Stimulated activated CD4-positive, alpha-beta T cell treated with anti-CD3 and anti-CD28 coated beads, Interleukin-4, amount 100 ng/mL, for 4 hours (primary cell): ENCODE measurements around the gene WSCD1.

Experiments used
- DNase-seq, 2 experiments: peaks; one replicate each; pipeline ENCODE4 v3.0.0-alpha.2; 2020

Gene WSCD1

GRCh38 chr17:6061290-6061689 lies 8.9 kb upstream of the WSCD1 start:
- DNase-seq: no peak

GRCh38 chr17:6064868-6065267 lies 5.3 kb upstream of the WSCD1 start:
- DNase-seq: no peak

GRCh38 chr17:6065351-6065750 lies 4.8 kb upstream of the WSCD1 start:
- no peak for DNase-seq

DNA sequence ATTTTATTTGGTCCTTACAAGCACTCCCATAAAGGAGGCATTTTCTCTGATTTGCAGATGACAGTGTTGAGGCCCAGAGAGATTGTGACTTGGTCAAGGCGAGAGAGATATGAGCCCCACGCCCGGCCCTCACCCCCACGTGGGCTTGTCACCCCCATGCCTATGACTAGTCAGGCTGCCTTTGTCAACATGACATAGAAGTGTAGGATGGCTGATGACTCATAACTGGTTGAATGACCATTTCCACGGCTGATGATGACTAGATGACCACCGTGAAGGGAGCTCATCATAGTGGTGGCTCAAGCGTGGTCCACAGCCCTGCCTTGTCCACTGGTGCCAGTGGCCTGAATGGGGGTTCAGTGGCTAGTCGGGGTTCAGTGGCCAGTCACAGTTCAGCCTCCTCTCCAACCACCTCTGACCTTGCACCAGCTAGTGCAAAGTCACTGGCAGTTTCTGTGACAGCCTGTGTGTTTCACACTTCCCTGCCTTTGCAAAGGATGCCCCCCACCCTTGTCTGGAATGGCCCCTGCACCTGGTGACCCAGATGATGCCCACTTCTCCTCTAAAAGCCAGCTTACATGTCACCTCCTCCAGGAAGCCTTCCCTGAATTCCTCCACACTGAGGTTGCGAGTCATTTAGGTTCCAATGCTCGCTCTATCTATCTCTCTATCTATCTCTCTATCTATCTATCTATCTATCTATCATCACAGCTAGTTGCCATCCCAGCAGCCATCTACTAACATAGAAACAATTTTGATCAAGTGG lies 3.8 kb upstream of the WSCD1 start:
- DNase-seq: no peak

- no peak for DNase-seq
These were observed 3.1 kb upstream of the WSCD1 start for GRCh38 chr17:6067060-6067459.

GRCh38 chr17:6070430-6070912 lies 292 bp downstream of the WSCD1 start:
- no peak for DNase-seq

- DNase-seq: no peak
These were observed 833 bp downstream of the WSCD1 start for GRCh38 chr17:6070913-6071511.

DNA sequence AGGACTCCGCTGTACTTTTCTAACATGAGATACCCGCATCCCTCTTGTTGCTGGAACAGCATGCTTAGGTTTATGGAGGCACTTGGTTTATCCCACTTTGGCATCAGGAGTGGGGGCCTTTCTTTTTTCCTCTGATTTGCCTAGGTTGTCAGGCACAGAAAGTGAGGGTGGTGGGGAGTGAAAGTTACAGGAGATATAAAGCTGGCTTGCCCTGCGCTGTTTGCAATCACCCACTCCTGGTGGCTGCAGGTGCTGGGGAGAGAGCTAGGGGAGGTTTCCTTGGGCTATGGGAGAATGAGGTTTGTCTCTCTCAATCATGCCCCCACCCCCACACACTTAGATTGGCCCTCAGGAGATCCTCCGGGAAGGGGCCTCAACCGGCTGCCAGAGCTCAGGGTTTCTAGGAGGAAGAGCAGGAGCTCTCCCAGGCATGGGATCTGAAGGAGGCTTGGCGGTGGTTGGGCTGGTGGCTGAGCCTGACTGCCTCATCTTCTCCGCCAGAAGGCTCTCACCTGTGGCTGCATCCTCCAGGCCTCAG lies 1.4 kb downstream of the WSCD1 start:
- DNase-seq: no peak

- no peak for DNase-seq
These were observed 2.0 kb downstream of the WSCD1 start for GRCh38 chr17:6072157-6072556.

DNA sequence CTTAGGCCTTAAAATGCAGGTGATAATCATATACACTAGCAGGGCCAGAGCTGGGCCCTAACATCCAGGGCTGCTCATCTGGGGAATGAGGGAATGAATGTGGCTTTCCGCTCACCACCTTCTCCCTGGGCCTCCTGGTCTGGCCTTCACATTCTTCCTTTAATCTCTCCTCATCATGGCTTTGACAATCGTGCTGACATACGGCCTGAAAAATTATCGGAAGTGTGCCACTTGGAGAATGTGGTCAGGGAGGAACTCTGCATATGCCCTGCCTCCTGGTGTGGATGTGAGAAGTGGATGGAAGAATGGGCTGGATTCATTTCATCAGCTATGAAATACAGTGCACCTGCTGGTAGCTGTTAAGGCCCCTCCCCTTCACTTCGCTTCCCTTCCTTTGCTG lies 2.4 kb downstream of the WSCD1 start:
- DNase-seq: no peak

DNA sequence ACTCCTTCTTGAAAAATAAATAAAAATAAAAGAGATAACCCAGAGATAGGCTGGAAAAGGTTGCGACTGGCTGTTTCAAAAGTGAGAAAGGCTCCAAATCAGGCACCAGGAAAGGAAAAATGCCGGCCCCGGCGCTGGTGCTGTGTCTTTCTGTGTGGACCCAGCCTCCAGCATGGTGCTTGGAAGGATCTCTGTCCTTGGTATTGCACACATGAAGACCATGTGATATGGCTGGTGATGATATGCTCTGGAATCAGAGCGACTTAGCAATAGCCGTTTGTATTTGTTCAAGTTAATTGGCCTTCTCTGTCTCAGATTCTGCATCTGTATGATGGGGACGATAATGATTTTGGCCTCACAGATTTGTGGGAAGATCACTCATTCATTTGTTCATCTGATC lies 3.4 kb downstream of the WSCD1 start:
- no peak for DNase-seq

- DNase-seq: no peak
These were observed 4.9 kb downstream of the WSCD1 start for GRCh38 chr17:6075050-6075449.

DNA sequence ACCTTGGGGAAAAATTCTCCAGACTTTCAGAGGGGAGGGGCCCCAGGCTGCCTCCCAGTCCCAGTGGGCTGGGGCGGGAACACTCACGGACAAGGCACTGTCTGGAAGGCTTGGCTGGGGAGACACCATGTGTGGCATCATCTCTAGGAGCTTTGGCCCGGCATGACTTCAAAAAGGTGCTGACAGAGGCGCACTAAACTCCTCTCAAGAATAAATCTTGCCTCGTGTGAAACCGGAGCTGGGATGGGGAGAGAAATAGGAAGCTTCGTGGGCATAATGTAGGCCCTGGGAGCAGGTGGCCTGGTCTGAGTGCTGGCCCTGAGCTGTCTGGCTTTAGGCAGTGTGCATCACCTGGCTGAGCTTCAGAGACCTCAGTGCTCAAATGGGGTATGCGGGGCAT lies 5.7 kb downstream of the WSCD1 start:
- DNase-seq: no peak

DNA sequence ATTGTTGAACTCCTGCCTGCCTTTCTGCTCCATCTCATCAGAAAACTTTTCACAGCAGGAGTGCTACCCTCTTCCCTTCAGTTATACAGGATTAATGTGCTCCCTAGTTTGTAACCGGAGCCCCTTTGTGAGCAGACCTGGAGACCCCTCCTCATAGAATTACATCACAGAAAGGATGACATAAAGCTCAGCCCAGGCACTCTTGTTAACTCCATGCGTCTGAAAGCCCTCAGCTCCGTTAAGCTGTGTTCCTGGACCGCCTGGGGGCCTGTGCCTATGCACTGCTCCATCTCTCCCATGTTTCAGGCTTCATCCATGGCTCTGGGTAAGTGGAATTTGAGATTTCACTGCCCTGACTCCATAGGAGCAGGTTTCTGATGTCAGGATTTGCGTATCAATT lies 7.6 kb downstream of the WSCD1 start:
- no peak for DNase-seq

DNA sequence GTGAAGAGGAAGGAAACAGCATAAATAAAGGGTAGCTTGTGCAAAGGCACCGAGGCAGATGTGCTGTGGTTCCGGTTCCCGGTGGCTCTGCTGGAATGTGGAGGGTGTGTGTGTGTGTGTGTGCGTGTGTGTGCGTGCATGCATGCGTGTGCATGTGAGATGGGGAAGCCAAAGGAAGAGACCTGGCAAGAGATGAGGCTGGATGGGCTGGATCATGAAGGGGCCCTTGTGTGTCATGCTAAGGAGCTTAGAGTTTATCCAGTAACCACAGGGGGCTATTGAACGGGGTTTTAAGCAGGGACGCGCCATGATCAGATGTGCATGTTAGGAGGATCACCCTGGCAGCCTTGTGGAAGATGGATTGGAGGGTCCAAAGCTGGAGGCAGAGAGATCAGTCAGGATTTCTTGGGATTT lies 8.3 kb downstream of the WSCD1 start:
- no peak for DNase-seq

- no peak for DNase-seq
These were observed 9.1 kb downstream of the WSCD1 start for GRCh38 chr17:6079155-6079888.

GRCh38 chr17:6079960-6080359 lies 9.8 kb downstream of the WSCD1 start:
- no peak for DNase-seq

DNA sequence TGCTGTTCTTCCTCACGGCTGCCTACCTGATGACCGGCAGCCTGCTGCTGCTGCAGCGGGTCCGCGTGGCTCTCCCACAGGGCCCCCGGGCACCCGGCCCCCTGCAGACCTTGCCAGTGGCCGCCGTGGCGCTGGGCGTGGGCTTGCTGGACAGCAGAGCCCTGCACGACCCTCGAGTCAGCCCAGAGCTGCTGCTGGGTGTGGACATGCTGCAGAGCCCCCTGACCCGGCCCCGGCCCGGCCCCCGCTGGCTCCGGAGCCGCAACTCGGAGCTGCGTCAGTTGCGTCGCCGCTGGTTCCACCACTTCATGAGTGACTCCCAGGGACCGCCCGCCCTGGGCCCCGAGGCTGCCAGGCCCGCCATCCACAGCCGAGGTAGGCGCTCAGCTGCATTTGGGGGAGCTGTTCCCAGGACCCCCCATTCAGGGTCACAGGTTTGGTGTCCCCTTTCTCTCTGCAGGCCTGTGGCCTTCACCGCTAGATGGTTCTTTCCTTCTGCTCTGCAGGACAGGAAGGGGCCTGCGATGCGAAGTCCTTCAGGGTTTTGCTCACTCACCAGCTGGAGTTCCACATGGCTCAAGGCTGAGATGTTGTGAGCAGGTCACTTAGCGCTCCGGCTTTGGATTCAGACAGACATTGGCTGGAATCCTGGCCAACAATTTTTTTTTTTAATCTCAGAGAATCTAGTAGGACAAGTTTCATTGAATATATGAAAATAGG lies 10.7 kb downstream of the WSCD1 start:
- DNase-seq: no peak

- no peak for DNase-seq
These were observed 12.2 kb downstream of the WSCD1 start for GRCh38 chr17:6082335-6082734.

GRCh38 chr17:6084311-6085161 lies 14.4 kb downstream of the WSCD1 start:
- no peak for DNase-seq

DNA sequence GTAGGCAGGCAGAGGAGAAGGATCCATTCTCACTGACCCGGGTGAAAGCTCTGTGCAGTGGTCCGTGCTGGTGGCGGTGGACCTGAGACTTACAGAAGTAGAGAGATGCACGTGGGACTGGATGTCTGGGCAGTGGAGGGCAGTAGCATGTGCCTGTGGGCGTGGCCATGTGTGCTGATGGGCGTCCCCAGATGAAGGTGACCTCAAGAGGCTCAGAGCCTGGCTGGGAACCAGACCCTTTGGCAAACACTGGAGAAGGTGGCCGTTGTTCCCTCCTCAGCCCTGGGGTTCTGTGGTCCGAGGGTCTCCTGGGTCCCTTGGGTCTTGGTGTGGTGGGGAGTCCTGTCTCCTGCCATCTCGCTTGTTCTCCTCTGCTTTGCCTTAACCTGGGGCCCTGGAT lies 15.6 kb downstream of the WSCD1 start:
- DNase-seq: no peak
